AG04450 (cell line): ENCODE results near the gene KASH5. TPM values are rescaled to one million over a fixed set of nuclear protein-coding genes. Genes with fewer than 3 reads are reported as not detected.

Experiments
- CTCF ChIA-PET: fragments of 300-600, 350-600 bp; formaldehyde crosslinking; extraction: SDS; loops from one replicate; lab custom pipeline; 2022; ENCODE audit warnings: antibody characterized with exemption, inconsistent platforms; lab: Charles Lee
- POLR2A ChIA-PET: fragments of 350-600 bp; formaldehyde crosslinking; extraction: SDS; loops from one replicate; lab custom pipeline; 2021; ENCODE audit warnings: antibody characterized with exemption, inconsistent platforms; lab: Yijun Ruan, JAX
- DNase-seq: peaks from one replicate; pipeline ENCODE4 v3.0.0-alpha.2; 2011; ENCODE audit warnings: low read depth, low spot score
- H3K27ac ChIP-seq: one replicate; pipeline ENCODE4 v1.5.1; 2012; ENCODE audit warnings: low read depth, low read length, control low read depth
- H3K27me3 ChIP-seq: one replicate; pipeline ENCODE4 v1.6.0; 2012; ENCODE audit warnings: low read length; ENCODE audit not compliant: control insufficient read depth, insufficient read depth
- H3K4me3 ChIP-seq: 2 replicates; pipeline ENCODE4 v1.5.1; 2011; ENCODE audit warnings: mild to moderate bottlenecking, low read depth, low read length, control low read depth
- H3K9me3 ChIP-seq: 2 replicates; pipeline ENCODE4 v1.5.1; 2012; ENCODE audit warnings: low read length; ENCODE audit not compliant: control insufficient read depth, insufficient read depth
- CTCF ChIP-seq: IDR thresholded peaks from 2 replicates; pipeline ENCODE4 v1.5.1; 2011; ENCODE audit warnings: low read depth, low read length, control low read depth, inconsistent platforms
- polyA plus RNA-seq: library from polyadenylated mRNA; depleted of rRNA; stranded (reverse); fragments of >200 nt; gene quantifications from 2 replicates; pipeline ENCODE4 v1.2.3, GENCODE V29; 2011

Gene KASH5
- polyA plus RNA-seq, 1 experiment: not detected

DNA sequence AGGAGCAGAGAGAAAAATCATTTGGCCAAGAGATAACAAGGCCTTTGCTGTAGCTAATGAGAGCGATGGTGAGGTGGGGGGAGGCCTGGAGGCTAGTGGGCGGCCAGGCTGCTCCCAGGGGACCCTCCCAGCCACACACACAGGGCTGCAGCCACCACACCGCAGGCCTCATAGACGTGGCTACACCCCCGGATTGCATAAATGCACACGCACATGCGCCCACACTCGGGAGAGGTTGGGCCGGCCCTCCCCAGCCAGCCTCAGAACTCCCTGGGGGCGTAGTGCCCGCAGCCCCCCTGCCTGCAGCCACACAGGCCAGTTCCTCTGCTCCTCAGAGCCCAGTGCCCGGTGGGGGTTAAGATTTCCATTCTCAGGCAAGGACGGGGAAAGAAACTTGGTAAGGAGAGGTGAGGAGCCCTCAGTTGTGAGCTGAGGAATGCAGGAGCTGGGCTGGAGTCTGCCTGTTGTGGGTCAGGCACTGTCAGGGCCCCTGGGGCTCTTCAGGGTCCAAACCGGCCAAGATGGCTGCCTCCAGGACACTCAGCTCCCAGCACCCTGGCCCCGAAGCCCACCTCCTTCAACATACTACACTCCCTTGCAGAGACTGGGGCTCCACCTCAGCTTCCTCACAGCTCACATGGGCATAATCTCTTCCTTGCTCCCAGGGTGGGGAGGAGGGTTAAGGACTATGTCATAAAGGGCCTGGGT, 27.2 kb downstream of the KASH5 start:
- no peak for TF ChIP-seq CTCF
- no peak overlapping the region for H3K27ac ChIP-seq
- no peaks in the 10 kb centered on the region for H3K9me3 ChIP-seq
- H3K27me3 ChIP-seq: peaks cover 45% of the 10 kb centered on the region
- DNase-seq: no peak
- CTCF ChIA-PET: no interaction called here
- no peak overlapping the region for H3K4me3 ChIP-seq
- POLR2A ChIA-PET: no interaction called here

- ChIA-PET POLR2A (no interaction called here), CTCF (no interaction called here)
- no peaks in the 10 kb centered on the region for H3K9me3 ChIP-seq
- no peak overlapping the region for H3K4me3 ChIP-seq
- H3K27me3 ChIP-seq: peaks cover 51% of the 10 kb centered on the region
- H3K27ac ChIP-seq: no peak overlapping the region
- DNase-seq: no peak
- no peak for TF ChIP-seq CTCF
Measured at GRCh38 chr19:49415810-49416200, 27.8 kb downstream of the KASH5 start.

- Histone ChIP-seq H3K9me3 (no peaks in the 10 kb centered on the region), H3K4me3 (no peak overlapping the region), H3K27ac (no peak overlapping the region), H3K27me3 (peaks cover 61% of the 10 kb centered on the region)
- POLR2A ChIA-PET: no interaction called here
- CTCF ChIA-PET: interaction anchor here (1.8 kb wide), 1 partner anchor 116 kb away, joined by 4 read pairs; no protein-coding TSS in a partner anchor
- TF ChIP-seq CTCF: no peak
- DNase-seq: no peak
Measured at GRCh38 chr19:49417088-49417487, 29.0 kb downstream of the KASH5 start.

DNA sequence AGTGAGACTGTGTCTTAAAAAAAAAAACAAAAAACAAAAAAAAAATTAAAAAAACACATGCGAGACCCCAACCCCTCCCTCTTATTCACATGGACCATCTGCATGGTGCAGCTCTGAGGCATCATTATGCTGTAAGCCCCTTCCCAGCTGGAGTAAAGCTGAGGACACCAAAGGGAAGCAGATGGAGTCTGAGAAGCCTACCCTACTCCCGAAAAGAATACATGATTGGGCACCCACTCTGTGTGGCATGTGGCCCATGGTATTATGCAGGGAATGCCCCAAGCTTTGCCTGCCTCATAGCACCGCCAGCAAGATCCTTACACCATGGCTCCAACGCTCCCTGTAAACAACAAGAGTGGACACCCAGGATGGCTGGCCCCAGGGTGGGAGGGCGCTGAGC, 30.5 kb downstream of the KASH5 start:
- Histone ChIP-seq H3K9me3 (no peaks in the 10 kb centered on the region; the same call in 1 of the 2 replicates), H3K27ac (no peak overlapping the region), H3K4me3 (no peak overlapping the region), H3K27me3 (peaks cover 70% of the 10 kb centered on the region)
- no peak for DNase-seq
- no peak for TF ChIP-seq CTCF
- ChIA-PET POLR2A (no interaction called here), CTCF (no interaction called here)

DNA sequence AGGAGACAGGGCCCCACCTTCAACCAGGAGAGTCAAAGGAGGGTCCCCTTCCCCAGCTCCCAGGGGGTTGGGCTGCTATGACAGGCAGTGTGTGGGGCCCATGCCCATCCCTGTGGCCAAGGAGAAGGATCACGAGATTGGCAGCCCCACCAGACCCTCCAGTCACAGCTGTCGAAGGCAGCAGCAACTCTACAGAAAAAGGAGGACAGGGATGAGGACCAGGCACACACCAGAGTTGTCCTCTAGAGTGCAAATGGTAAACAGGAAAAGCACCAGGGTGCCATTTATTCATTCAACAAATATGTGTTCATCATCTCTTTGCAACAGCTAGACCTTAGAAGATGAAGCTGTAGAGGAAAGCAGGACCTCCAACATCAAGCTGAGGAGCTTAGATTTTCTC, 31.1 kb downstream of the KASH5 start:
- CTCF ChIA-PET: no interaction called here
- POLR2A ChIA-PET: no interaction called here
- Histone ChIP-seq H3K27ac (no peak overlapping the region), H3K9me3 (no peaks in the 10 kb centered on the region; the same call in 1 of the 2 replicates), H3K27me3 (peaks cover 76% of the 10 kb centered on the region), H3K4me3 (no peak overlapping the region)
- DNase-seq: no peak
- TF ChIP-seq CTCF: no peak
